GM21723 (cell line): Measurements from ENCODE around the gene TGFBR1.

Experiments
- ATAC-seq: cut with Tn5 transposase; IDR thresholded peaks from one replicate; pipeline ENCODE4 v1.9.1; 2021; ENCODE audit warnings: mild to moderate bottlenecking, moderate library complexity; ENCODE audit not compliant: unreplicated experiment

Gene TGFBR1

GRCh38 chr9:99105152-99106043 is 485 bp downstream of the TGFBR1 start:
- peak; percentile 70 for ATAC-seq

DNA sequence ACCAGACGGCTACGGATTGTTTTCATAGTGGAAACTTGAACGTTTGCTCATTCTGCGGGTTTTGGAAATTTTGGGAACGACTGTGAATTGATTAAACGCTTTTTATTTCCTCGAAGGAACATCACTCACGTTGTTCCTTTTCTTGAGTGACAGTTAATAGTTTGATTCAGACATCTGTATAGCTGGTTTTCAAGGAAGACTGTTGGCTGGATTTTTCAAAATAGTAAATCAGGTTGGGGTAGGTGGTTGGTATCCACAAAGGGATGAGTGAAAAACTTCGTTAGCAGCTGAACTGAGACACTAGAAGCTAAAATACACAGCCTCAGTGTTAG is 1.1 kb downstream of the TGFBR1 start:
- ATAC-seq: no peak

GRCh38 chr9:99107421-99107820 is 2.5 kb downstream of the TGFBR1 start:
- ATAC-seq: no peak

- ATAC-seq: no peak
Measured at GRCh38 chr9:99108131-99108530, 3.2 kb downstream of the TGFBR1 start.

GRCh38 chr9:99109522-99109921 is 4.6 kb downstream of the TGFBR1 start:
- no peak for ATAC-seq

GRCh38 chr9:99112750-99113413 is 8.0 kb downstream of the TGFBR1 start:
- ATAC-seq: no peak

GRCh38 chr9:99113414-99114048 is 8.6 kb downstream of the TGFBR1 start:
- ATAC-seq: no peak

DNA sequence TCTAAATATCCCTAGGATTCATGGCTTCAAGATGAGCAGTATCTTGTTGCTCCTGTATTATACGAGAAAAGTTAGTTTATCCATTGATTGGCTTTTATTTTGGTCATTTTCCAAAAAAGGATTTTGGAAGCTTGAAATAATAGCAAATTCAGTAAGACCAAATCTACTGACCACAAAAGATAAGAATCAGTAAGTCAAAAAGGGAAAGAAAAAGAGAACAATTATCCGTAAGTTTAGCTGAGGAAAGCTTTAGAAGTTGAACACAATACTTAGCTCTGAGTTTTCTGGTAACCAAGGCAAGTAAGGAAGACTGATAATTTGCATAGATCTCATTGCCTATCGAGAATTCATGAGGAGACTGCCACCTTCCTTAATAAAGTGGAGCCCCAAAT is 9.1 kb downstream of the TGFBR1 start:
- ATAC-seq: no peak

GRCh38 chr9:99114846-99115500 is 10.1 kb downstream of the TGFBR1 start:
- no peak for ATAC-seq

- no peak for ATAC-seq
Measured at GRCh38 chr9:99116003-99116411, 11.1 kb downstream of the TGFBR1 start.

GRCh38 chr9:99118782-99119466 is 14.0 kb downstream of the TGFBR1 start:
- ATAC-seq: peak; percentile 95

DNA sequence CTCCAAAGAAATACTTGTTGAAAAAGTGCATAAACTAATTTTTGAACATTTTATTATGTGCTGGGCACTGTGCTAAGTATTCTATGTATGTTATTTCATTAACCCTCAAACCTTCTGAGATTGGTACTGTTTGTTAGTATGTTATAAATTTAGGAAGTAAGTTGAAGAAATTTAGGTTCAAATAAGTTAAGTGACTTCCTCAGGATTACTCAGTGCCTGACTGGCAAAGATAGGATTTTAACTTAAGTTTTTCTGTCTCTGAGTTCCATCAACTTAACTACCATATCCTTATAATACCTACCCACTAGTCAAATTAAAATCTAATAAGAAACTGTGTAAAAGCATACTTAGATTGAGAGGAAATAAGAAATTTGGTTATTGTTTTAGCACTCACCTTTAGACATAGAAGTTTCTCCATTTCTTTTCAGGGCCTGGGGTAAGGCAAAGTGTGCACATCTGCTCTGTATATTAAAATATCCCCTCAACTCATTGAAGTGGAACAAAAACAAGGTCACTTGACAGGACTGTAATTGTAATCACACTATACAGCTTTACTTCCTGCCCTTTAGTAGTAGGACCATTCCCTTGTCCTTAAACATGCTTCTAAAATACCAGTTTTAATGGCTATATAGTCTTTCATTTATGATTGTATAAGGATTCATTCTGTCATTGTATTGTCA is 15.2 kb downstream of the TGFBR1 start:
- ATAC-seq: no peak

DNA sequence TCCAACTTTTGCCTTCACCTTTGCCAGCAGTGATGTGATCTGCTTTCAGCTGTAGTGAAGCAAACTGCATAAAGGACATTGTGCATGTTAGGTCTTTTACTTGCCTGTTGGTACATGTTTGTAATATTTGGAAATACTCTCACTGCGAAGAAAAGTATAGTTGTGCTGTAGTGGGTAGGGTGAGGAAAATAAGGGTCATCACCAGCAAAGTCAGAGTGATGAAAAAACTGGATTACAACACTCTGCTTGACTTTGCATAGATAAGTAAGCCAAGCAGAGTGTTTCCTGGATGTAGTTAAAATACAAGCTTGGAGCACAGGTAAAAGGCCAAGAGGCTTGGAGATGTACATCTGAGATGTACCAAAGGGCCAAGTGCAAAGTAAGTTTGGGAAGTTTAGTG is 16.7 kb downstream of the TGFBR1 start:
- ATAC-seq: no peak

- ATAC-seq: no peak
Measured at GRCh38 chr9:99124534-99125255, 19.8 kb downstream of the TGFBR1 start.

- ATAC-seq: no peak
Measured at GRCh38 chr9:99125446-99125845, 20.5 kb downstream of the TGFBR1 start.

DNA sequence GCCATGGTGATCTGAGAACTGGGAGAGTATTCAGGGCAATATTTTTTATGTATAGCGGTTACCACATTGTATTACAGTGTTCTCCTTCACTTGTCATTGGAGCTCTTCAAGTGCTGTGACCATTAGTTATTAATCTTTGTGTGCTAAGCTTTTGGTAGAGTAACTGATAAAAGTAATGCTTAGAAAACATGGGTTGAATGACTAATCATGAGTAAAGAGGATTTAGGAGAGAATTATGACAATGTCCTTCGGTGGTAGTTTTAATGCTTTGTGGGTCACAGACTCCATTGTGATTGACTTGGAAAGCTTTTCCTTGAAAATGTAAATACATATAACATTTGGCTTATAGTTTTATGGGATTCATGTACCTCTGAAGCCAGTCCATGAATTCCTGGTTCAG is 21.4 kb downstream of the TGFBR1 start:
- ATAC-seq: no peak

DNA sequence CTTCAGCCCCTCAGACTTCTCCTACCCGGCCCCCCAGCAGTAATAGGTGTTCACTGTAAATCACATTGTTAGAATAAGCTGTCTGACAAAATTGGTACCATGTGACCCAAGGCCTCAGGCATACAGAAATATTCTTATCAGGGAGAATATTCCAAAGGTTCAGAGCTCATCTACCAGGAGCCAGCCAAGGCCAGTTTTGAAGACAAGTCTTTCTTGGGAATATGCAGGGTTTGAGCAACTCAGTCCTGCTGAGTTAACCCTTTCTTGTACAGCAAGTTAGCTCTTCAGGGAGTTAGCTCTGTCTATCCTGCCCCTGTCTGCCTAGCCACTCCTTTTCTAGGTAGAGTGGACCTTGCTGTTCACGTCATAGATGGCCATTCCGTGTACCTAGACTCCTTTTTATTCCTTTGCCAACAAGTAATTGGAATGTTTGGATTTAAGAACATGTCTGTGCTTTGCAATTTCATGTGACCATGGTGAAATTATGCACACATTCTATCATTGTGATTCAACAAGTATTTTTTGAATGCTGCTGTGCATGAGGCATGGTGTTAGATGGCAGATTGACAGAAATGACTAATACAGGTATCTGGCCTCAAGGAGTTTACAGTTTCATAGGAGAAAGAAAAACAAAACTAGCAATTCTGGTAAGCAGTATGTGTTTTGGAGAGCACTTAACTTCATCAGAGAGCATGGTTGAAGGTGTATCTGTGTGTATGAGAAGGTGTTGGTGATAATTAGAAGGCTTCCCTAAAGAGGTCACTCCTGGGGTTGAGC is 22.6 kb downstream of the TGFBR1 start:
- ATAC-seq: no peak

DNA sequence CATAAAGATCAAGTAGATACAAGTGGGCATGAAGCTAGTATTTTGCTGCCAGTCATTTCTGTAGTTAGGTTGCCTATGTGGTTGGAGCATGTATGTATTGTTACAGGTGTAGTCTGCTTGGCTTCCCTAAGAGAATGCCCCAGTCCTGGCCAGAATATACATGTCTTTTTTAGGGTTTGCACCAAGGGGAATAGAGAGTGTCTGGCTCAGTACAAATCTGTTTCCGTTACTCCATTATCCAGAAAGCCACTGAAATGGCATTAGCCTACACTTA is 23.2 kb downstream of the TGFBR1 start:
- no peak for ATAC-seq

DNA sequence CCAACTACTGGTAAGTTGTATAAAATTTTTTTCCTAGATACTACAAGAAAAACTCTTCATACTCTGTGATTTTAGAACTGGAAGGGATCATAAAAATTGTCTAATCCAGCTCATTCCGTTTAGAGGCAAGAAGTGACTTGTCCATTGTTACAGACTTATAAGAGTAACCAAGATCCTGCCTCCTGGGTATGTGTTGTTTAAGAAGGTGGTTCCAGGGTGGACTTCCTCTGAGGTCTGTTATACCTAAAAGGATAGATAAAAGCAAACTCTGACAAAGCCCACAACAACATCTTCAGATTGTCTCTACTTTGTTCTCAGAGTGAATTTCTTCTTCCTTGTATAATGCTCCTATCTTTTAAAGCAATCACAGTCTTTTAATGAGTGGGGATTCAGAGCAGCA is 24.2 kb downstream of the TGFBR1 start:
- ATAC-seq: no peak
